Measurements from ENCODE around the gene ADGRV1.

GRCh38 chr5:90657030-90657429, 98.4 kb downstream of the ADGRV1 start:
- TF ChIP-seq ZFHX2 (tag by site-specific recombination; conservative IDR thresholded peaks at IDR 0.05) (no peak), CTCF (tag by site-specific recombination; IDR thresholded peaks at IDR 0.05) (no peak), ZNF174 (tag by site-specific recombination; IDR thresholded peaks at IDR 0.05) (no peak)
